Keratinocyte (primary cell): ENCODE measurements around the gene FHOD1. TPM values are rescaled to one million over a fixed set of nuclear protein-coding genes. Genes with fewer than 3 reads are reported as not detected.

Experiments used
- DNase-seq: peaks from one replicate; pipeline ENCODE4 v3.0.0-alpha.2; 2011; ENCODE audit warnings: low read depth, missing footprints, low spot score
- FAIRE-seq: peaks from 2 replicates; lab custom pipeline; 2011; peaks lifted over from hg19 to GRCh38; lab: Jason Lieb, UNC
- H2AFZ ChIP-seq: 2 replicates; pipeline ENCODE4 v1.6.0; 2012; ENCODE audit warnings: low read length, control low read depth, inconsistent platforms; ENCODE audit not compliant: control insufficient read depth
- H3K27ac ChIP-seq: 2 replicates; pipeline ENCODE4 v1.5.1; 2011; ENCODE audit warnings: low read length; ENCODE audit not compliant: control insufficient read depth, insufficient read depth
- H3K27me3 ChIP-seq: 3 replicates; pipeline ENCODE4 v1.6.0; 2011; ENCODE audit warnings: low read length; ENCODE audit not compliant: control insufficient read depth, insufficient read depth; ENCODE audit errors: extremely low read depth
- H3K36me3 ChIP-seq, 2 experiments: 2 replicates in 1 of 2; 3 replicates in 1 of 2; pipeline ENCODE4 v1.5.1; 2011; ENCODE audit warnings: low read length in 2 of 2, mild to moderate bottlenecking in 1 of 2; ENCODE audit not compliant: control insufficient read depth in 2 of 2, insufficient read depth in 2 of 2; ENCODE audit errors: extremely low read depth in 1 of 2
- H3K4me1 ChIP-seq: 3 replicates; pipeline ENCODE4 v1.5.1; 2011; ENCODE audit warnings: low read length; ENCODE audit not compliant: control insufficient read depth, insufficient read depth; ENCODE audit errors: extremely low read depth
- H3K4me2 ChIP-seq: 3 replicates; pipeline ENCODE4 v1.6.0; 2011; ENCODE audit warnings: low read depth, low read length; ENCODE audit not compliant: control insufficient read depth, insufficient read depth; ENCODE audit errors: extremely low read depth
- H3K4me3 ChIP-seq, 3 experiments: fragments of 200-600 bp in 1 of 3; sonication (generic) in 1 of 3; 2 replicates in 2 of 3; 3 replicates in 1 of 3; pipeline ENCODE4 v1.5.1; 2011 to 2016; ENCODE audit warnings: low read length in 3 of 3, mild to moderate bottlenecking in 3 of 3, control low read depth in 2 of 3, inconsistent platforms in 1 of 3, low read depth in 1 of 3, mixed read lengths in 1 of 3, mixed run types in 1 of 3, moderate library complexity in 1 of 3; ENCODE audit not compliant: control insufficient read depth in 2 of 3, insufficient read depth in 2 of 3; ENCODE audit errors: extremely low read depth in 1 of 3
- H3K79me2 ChIP-seq: 2 replicates; pipeline ENCODE4 v1.6.0; 2012; ENCODE audit warnings: low read length; ENCODE audit not compliant: control insufficient read depth, insufficient read depth
- H3K9ac ChIP-seq: 3 replicates; pipeline ENCODE4 v1.6.0; 2011; ENCODE audit warnings: low read length; ENCODE audit not compliant: control insufficient read depth, insufficient read depth; ENCODE audit errors: extremely low read depth
- H3K9me1 ChIP-seq: 3 replicates; pipeline ENCODE4 v1.6.0; 2011; ENCODE audit warnings: low read length; ENCODE audit not compliant: control insufficient read depth, insufficient read depth; ENCODE audit errors: extremely low read depth
- H3K9me3 ChIP-seq: 2 replicates; pipeline ENCODE4 v1.5.1; 2012; ENCODE audit warnings: low read depth, low read length; ENCODE audit not compliant: control insufficient read depth
- H4K20me1 ChIP-seq: 3 replicates; pipeline ENCODE4 v1.6.0; 2011; ENCODE audit warnings: low read length; ENCODE audit not compliant: control insufficient read depth, insufficient read depth; ENCODE audit errors: extremely low read depth
- CTCF ChIP-seq, 3 experiments: IDR thresholded peaks in 1 of 3; conservative IDR thresholded peaks in 1 of 3; optimal IDR thresholded peaks in 1 of 3; 2 replicates in 2 of 3; 3 replicates in 1 of 3; pipeline versions ENCODE3 to v1.5.1; 2011; ENCODE audit warnings: low read length in 3 of 3, mild to moderate bottlenecking in 3 of 3, moderate library complexity in 2 of 3, control low read depth in 1 of 3, inconsistent platforms in 1 of 3; ENCODE audit not compliant: insufficient read depth in 2 of 3; ENCODE audit errors: extremely low read depth in 1 of 3
- EZH2 ChIP-seq: IDR thresholded peaks from one replicate; pipeline ENCODE4 v1.6.1; 2012; ENCODE audit warnings: inconsistent platforms, mild to moderate bottlenecking, low read length, moderate library complexity
- dilution Hi-C: fragments of 300-500 bp; cut with MboI; formaldehyde crosslinking; loops from one replicate; pipeline ENCODE4 v1.7.0; 2020; ENCODE audit warnings: low sequenced_read_pairs; ENCODE audit not compliant: extremely low pct_ligation_motif_present
- polyA plus RNA-seq, 5 experiments: library from polyadenylated mRNA; depleted of rRNA in 3 of 5; stranded (reverse) in 3 of 5; stranded (forward) in 1 of 5; unstranded in 1 of 5; fragments of >200 nt; gene quantifications; 1 replicate in 1 of 5; 2 replicates in 3 of 5; 3 replicates in 1 of 5; pipeline versions ENCODE4 v1.2.1 to v1.2.3, GENCODE V29; 2011 to 2012; ENCODE audit warnings: missing spikeins in 2 of 5, low read depth in 1 of 5, low replicate concordance in 1 of 5

FHOD1 gene
- polyA plus RNA-seq, 1 donor (not counting 4 experiments of a cell fraction or from before 2014, with no cell fraction given): 29.4 TPM

GRCh38 chr16:67277999-67278772, 30.9 kb upstream of the FHOD1 start:
- Histone ChIP-seq H3K79me2 (no peaks in the 10 kb centered on the region), H2AFZ (no peak overlapping the region), H3K27me3 (peaks cover 36% of the 10 kb centered on the region), H4K20me1 (no peaks in the 10 kb centered on the region), H3K4me1 (peaks cover 23% of the 10 kb centered on the region), H3K9ac (peak overlapping the region; percentile 65), H3K9me3 (no peaks in the 10 kb centered on the region), H3K9me1 (no peaks in the 10 kb centered on the region), H3K4me2 (peak overlapping the region; percentile 59), H3K4me3 (peak overlapping the region; percentile 29 to 63 (median 47)), H3K27ac (peak overlapping the region; percentile 29), H3K36me3 (no peaks in the 10 kb centered on the region)
- FAIRE-seq: peak; percentile 71
- no peak for TF ChIP-seq CTCF (optimal IDR thresholded peaks at IDR 0.05 in 1 of 3, IDR thresholded peaks at IDR 0.05 in 1 of 3, conservative IDR thresholded peaks at IDR 0.05 in 1 of 3; ENCODE audit: extremely low read depth in 1 of 3, insufficient read depth in 2 of 3, low read length in 3 of 3)
- TF ChIP-seq EZH2: no peak
- DNase-seq: no peak
- dilution Hi-C loops: no loop called here

- H3K9me1 ChIP-seq: no peaks in the 10 kb centered on the region
- no peak overlapping the region for H3K9ac ChIP-seq
- FAIRE-seq (peak; percentile 94), DNase-seq (peak; percentile 87)
- peaks cover 23% of the 10 kb centered on the region for H3K4me1 ChIP-seq
- H3K79me2 ChIP-seq: no peaks in the 10 kb centered on the region
- dilution Hi-C loops: no loop called here
- H3K36me3 ChIP-seq: no peaks in the 10 kb centered on the region
- H3K9me3 ChIP-seq: no peaks in the 10 kb centered on the region
- no peak overlapping the region for H2AFZ ChIP-seq
- TF ChIP-seq EZH2 (no peak), CTCF (optimal IDR thresholded peaks at IDR 0.05 in 1 of 3, IDR thresholded peaks at IDR 0.05 in 1 of 3, conservative IDR thresholded peaks at IDR 0.05 in 1 of 3; ENCODE audit: extremely low read depth in 1 of 3, insufficient read depth in 2 of 3, low read length in 3 of 3) (no peak)
- H3K4me3 ChIP-seq: no peak overlapping the region
- peak overlapping the region; percentile 13 for H3K4me2 ChIP-seq
- H3K27ac ChIP-seq: peak overlapping the region; percentile 29
- no peaks in the 10 kb centered on the region for H4K20me1 ChIP-seq
- peaks cover 29% of the 10 kb centered on the region for H3K27me3 ChIP-seq
These were observed 30.2 kb upstream of the FHOD1 start for GRCh38 chr16:67277294-67277998.
